ENCODE measurements around the gene SGMS2.

GRCh38 chr4:107857741-107858140 is 33.0 kb downstream of the SGMS2 start:
- TF ChIP-seq POLR2AphosphoS5 (IDR thresholded peaks at IDR 0.05) (no peak), CTCF (IDR thresholded peaks at IDR 0.05) (no peak), EP300 (IDR thresholded peaks at IDR 0.05) (no peak)
